GM18526 (cell line): ENCODE data around the gene KLRC4.

Experiments
- POLR2A ChIP-seq: IDR thresholded peaks from 3 replicates; pipeline ENCODE4 v1.6.1; 2011; ENCODE audit not compliant: insufficient read length; ENCODE audit errors: extremely low read depth

The KLRC4 gene

GRCh38 chr12:10393291-10393690 lies 16.3 kb downstream of the KLRC4 start:
- no peak for TF ChIP-seq POLR2A

DNA sequence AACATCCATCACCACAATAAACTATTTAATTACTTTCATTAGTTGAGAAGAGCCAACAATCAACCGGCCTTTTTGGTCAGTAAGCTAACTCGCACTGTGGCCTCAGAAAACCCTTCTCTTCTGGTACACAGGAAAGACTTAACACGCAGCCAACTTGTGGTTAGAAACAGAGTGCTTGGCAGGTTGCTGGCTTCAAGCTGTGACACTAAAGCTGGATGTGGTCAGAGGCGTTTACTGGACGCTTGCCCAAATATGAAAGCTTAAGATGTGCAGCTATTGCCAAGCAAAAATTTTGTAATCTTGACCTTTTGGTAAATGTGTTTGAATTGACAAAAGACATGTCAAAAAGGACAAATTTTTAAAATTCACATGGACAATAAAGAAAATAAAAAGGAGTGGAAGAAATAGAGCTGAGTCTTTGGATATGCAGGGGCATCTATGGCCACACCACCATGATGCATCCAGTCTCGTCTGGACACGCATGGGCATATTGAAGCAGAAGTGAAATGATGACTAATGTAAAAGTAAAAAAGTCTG lies 17.1 kb downstream of the KLRC4 start:
- TF ChIP-seq POLR2A: no peak

- no peak for TF ChIP-seq POLR2A
These were observed 19.7 kb downstream of the KLRC4 start, which contains the start of gene KLRK1 for GRCh38 chr12:10389904-10390303. Gene KLRK1, minus strand, starts transcription at chr12:10390041. Its CDS starts 1,231 bp downstream, at chr12:10388810.

DNA sequence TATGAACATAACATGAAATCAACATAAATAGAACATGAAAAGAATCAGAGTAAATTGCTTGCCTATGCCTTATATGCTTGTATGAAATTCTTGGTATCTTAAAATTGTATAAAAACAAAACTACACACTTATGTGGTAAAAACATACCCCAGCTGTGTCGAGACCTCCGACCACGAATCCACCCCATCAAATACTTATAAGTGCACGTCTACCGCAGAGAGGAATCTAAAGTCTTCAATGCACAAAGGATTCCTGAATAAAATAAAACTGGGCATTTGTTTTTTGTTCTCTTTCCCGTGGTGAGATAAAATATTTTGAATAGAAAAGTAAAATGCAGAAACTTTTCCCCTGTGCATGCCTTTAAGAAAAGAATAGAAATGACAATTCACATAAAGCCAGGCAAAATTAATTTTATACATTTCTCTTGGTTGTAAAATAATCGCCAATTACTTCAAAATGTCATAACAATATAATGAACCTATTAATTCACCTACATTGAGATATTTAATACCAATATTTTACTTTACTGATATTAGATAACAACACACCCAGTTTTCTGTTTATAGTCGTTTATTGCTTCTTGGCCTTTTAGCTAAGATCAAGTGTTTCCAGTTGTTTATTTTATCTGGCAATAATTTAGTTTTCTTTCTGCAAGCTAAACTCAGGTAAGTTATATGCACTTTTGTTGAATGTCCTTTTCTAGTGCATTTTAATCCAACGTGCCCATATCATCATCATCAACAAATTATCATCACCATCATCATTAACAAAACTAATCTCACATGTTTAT lies 20.7 kb downstream of the KLRC4 start:
- TF ChIP-seq POLR2A: no peak

- TF ChIP-seq POLR2A: no peak
These were observed 22.7 kb downstream of the KLRC4 start for GRCh38 chr12:10386857-10387256.

- no peak for TF ChIP-seq POLR2A
These were observed 24.4 kb downstream of the KLRC4 start for GRCh38 chr12:10385166-10385613.

DNA sequence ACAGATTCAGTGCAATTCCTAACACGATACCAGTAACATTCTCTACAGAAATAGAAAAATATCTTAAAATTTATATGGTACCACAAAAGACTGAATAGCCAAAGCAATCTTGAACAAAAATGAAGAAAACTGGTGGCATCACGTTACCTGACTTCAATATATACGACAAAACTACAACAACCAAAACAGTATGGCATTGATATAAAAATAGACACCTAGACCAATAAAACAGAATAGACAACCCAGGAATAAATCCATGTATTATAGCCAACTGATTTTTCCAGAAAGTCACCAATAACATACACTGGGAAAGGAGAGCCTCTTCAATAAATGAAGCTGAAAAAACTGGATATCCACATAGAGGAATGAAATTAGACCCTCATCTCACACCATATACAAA lies 25.4 kb downstream of the KLRC4 start:
- no peak for TF ChIP-seq POLR2A

DNA sequence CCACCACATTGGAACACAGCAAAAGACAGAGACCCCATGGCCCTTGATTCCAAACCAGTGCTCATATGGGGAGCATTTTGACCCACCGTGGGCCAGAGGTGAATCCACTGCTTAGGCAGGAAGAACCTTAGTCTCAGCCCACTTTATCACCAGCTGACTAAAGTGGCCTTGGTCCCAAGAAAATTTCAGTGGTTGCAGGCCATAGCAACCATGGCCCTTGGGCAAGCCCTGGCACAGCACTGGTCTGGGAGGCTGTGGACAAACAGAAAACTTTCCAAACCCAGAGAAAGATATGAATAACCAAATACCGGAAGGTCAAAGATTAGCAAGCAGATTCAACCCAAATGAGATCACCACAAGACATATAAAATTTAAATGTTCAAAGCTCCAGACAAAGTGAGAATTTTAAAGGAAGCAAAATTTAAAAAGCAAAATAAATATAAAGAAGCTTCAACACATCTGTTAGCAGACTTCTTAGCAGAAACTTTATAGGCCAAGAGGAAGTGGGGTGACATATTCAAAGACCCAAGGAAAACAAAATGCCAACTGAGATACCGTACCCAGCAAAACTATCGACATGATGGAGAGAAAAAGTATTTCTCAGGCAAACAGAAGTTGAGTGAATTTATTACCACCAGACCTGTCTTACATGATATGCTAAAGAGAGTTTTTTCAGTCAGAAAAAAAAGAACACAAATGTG lies 27.5 kb downstream of the KLRC4 start:
- TF ChIP-seq POLR2A: no peak

GRCh38 chr12:10374624-10375018 lies 34.9 kb downstream of the KLRC4 start:
- TF ChIP-seq POLR2A: no peak

DNA sequence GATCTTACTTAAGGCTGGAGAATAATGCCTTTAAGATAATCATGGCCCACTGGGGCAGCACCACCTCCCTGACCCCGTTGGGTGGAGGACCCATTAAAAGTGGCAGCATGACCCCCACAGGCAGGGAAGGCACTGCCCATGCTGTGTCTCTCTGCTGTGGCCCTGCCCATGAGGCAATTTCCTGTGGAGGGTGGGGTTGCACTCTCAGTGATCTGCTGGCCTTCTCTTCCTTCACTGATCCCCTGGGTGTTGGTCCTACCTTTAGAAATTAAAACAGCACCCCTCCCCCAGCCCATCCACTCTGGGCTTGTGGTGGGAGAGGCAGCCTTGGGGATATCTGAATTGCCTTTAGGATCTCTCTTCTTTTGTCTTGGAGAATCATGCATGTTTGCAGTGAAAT lies 37.0 kb downstream of the KLRC4 start:
- TF ChIP-seq POLR2A: no peak

- no peak for TF ChIP-seq POLR2A
These were observed 39.8 kb downstream of the KLRC4 start for GRCh38 chr12:10369557-10370415.

- no peak for TF ChIP-seq POLR2A
These were observed 41.1 kb downstream of the KLRC4 start for GRCh38 chr12:10368206-10369171.

DNA sequence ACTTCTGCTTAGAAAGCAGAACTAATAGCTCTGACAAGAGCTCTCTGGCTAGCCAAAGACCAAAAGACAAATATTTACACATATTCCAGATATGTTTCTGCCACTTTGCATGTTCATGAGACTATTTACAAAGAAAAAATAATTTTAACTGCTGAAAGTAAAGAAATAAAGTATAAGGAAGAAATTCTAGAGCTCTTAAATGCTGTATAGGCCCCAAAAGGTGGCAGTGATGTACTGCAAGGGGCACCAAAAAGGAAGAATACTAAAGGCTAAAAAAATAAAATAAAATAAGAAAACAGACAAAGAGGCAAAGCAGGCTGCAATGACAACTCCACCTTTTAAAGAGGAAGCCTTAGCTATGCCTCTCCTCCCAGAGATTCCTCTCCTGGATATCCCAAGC lies 42.7 kb downstream of the KLRC4 start:
- no peak for TF ChIP-seq POLR2A

GRCh38 chr12:10365696-10366405 lies 43.7 kb downstream of the KLRC4 start:
- no peak for TF ChIP-seq POLR2A
